Activated CD4-positive, alpha-beta T cell treated with anti-CD3 and anti-CD28 coated beads, Interleukin-2, amount 50 U/mL, for 1 hour (primary cell): ENCODE measurements around the gene CKS2.
"Not testable (repeated sequence)": the region's sequence is repeated elsewhere in the genome, so short reads cannot be mapped to it uniquely, and the experiment has no call there.

Experiments used
- DNase-seq: peaks from one replicate; pipeline ENCODE4 v3.0.0-alpha.2; 2020

CKS2 gene

DNA sequence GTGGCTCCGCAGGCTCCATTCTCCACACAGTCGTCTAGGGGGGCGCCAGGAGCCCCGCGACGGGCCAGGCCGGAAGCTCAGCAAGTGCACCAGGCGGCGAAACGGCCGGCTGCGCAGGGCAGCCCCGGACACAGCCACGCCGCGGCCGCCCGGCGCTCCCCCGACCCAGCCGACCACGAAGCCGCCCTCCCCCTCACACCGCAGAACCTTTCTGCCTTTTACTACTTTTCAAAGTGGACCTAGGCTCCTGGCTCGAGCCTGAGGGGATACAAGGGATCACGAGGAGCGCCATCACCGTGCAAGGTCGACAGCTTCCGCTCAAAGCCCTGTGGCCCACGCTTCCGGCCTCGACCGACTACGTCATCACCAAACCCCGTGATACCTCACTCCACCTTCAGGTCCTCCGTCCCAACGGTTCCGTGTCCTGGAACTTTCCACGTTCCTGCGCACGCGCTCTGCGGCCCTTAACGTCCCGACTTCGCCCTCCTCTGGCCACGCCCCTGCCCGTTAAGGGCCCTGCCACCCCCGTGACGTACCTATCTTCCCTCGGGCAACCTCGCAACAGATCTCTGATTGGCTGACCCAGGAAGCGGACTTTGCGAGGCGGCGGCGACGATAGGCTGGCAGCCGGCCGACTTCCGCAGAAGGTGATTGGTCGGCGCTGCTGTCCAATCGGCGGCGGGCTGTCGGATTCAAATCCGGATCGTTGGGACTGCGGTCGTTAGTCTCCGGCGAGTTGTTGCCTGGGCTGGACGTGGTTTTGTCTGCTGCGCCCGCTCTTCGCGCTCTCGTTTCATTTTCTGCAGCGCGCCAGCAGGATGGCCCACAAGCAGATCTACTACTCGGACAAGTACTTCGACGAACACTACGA lies at the start of gene CKS2:
CKS2 (plus strand) TSS at position 721 of the 871 bp plus-strand sequence; CDS start at position 819, 98 bp downstream.
- DNase-seq, result peak; percentile 100

DNA sequence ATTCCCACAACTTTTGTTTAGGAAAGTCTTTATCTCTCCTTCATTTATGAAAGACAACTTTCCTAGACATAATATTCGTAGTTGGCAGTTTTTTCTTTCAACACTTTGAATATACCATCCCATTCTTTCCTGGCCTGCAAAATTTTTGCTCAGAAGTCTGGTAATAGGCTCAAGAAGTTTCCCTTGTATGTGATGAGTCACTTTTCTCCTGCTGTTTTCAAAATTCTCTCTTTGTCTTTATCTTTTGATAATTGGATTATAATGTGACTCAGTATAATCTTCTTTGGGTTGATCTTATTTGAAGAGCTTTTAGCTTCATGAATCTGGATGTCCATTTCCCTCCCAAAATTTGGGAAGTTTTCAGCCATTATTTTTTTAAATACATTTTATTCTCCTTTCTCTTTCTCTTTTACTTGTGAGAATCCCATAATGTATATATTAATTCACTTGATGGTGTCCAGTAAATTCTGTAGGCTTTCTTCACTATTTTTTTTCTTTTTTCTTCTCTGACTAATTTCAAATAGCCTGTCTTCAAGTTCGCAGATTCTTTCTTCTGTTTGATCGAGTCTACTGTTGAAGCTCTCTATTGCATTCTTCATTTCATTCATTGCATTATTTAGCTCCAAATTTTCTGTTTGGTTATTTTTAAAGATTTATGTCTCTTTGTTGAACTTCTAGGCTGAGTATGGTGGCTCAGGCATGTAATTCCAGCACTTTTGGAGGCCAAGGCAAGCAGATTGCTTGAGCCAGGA lies 37.3 kb upstream of the CKS2 start:
- DNase-seq, result no peak

GRCh38 chr9:89274838-89275237 lies 36.2 kb upstream of the CKS2 start:
- no peak for DNase-seq

DNA sequence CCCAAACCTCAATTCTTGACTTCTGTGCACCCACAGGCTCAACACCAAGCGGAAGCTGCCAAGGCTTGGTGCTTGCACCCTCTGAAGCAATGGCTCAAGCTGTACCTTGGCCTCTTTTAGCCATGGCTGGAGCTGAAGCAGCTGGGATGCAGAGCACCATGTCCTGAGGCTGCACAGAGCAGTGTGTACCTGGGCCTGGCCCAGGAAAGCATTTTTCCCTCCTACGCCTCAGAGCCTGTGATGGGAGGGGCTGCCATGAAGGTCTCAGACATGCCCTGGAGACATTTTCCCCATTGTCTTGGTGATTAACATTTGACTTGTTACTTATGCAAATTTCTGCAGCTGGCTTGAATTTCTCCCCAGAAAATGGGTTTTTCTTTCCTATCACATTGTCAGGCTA lies 35.0 kb upstream of the CKS2 start:
- DNase-seq, result not testable (repeated sequence)

- no peak for DNase-seq
These were observed 34.0 kb upstream of the CKS2 start for GRCh38 chr9:89277043-89277442.

DNA sequence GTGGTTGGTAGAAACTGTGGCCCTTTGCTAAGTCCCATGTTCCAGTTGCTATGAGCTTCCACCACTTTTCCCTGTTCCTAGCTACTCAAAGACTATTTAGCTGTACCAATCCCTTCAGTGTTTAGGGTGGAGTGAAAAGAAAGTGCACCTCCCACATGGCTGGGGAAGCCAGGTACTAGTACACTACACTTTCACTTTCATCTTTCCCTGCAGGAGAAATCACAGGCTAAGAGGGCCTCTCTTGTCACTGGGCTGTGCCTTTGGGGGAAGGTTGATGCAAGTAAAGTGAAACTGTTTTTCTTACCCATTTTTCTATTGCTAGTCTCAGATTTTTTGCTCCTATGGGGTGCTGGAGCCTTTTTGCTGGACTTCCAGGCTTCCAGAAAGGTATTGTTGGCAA lies 33.5 kb upstream of the CKS2 start:
- DNase-seq, result no peak

GRCh38 chr9:89278551-89278950 lies 32.4 kb upstream of the CKS2 start:
- no peak for DNase-seq

- DNase-seq, result no peak
These were observed 31.8 kb upstream of the CKS2 start for GRCh38 chr9:89278997-89279739.

- DNase-seq, result no peak
These were observed 29.9 kb upstream of the CKS2 start for GRCh38 chr9:89281106-89281505.

- not testable (repeated sequence) for DNase-seq
These were observed 28.6 kb upstream of the CKS2 start for GRCh38 chr9:89282248-89282968.

DNA sequence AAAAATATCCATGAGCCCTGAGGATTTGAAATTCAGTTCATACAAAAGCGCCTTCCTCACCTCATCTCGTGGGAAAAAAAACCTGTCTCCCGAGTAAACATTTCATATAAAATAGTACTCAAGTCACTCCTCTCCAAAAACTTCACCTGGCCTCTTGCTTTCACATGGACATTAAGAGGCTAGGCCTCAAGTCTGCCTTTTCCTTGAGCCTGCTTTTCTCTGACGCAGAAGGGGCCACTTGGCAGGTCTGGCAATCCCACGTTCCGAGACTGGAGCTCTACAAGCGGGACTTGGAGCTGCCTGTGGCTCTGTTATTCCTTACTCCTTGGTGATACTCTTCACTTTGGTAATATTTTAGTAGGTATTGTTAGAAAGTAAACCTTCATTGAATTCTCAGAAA lies 26.9 kb upstream of the CKS2 start:
- DNase-seq, result no peak

DNA sequence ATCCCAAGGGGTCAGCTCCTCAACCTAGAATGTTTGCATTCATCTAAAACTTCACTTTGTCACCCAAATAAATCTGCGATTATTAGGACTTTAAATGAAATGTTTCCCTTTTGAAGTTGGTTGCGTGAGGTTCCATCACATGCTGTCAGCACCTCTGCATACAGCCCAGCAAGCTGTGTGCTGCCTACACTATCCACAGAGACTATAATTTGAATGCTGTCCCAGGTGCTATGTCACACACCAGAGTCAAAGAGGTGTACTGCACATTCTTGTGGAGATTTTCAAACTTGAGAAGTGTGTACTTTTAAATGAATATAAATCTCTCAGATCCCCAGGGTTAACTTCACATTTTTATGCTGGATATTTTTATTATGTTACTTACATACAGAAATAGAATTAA lies 19.3 kb upstream of the CKS2 start:
- no peak for DNase-seq

GRCh38 chr9:89293014-89293413 lies 18.0 kb upstream of the CKS2 start:
- no peak for DNase-seq

GRCh38 chr9:89295400-89295799 lies 15.6 kb upstream of the CKS2 start:
- DNase-seq, result no peak

- DNase-seq, result not testable (repeated sequence)
These were observed 9.0 kb upstream of the CKS2 start for GRCh38 chr9:89301996-89302395.

GRCh38 chr9:89304020-89304833 lies 6.8 kb upstream of the CKS2 start:
- DNase-seq, result no peak

DNA sequence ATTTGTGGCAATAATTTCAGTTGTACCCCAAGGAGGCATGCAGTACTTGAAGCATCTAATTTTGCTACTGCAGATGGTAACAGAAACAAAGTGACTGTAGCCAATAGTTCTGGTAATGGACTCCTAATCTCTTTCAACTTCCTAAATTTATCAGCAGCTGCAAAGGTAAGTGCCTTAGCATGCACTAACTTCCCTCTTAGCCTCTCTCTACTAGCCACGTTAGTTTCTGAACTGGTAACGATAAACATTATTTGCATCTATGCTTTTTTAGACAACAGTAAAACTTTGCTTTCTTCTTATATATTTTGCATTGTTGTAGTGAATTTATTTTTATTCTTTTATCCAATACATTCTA lies 6.2 kb upstream of the CKS2 start:
- no peak for DNase-seq

DNA sequence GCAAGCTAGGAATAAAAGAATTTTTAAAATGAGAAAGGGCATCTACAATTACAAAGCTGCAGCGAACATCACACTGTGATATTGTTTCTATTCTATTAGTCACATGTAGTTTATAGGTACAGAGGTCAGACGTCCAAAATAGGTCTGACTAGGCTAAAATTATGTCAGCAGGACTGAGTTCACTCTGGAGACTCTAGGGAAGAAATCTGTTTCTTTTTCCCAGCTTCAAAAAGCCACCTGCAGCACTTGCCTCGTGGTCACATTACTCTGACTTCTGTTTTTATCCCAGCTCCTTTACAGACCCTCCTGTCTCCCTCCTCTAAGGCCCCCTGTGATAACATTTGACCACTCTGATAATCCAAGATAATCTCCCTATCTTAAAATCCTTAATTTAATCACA lies 5.1 kb upstream of the CKS2 start:
- DNase-seq, result no peak

- DNase-seq, result no peak
These were observed 1.8 kb upstream of the CKS2 start for GRCh38 chr9:89309166-89309565.

- no peak for DNase-seq
These were observed 1.2 kb upstream of the CKS2 start for GRCh38 chr9:89309608-89310474.
